ENCODE results near the gene FBXL19. TPM values are rescaled to one million over a fixed set of nuclear protein-coding genes. Genes with fewer than 3 reads are reported as not detected.
A peak's percentile ranks its signal among the peaks of the same experiment; 100 is the strongest.

FBXL19 gene
- total and polyA plus RNA-seq, 9 of the 15 experiments (the other 6 are each of a cell fraction or from before 2014, with no cell fraction given): 0.13 to 48.0 (median 13.5) TPM; not detected in 1

DNA sequence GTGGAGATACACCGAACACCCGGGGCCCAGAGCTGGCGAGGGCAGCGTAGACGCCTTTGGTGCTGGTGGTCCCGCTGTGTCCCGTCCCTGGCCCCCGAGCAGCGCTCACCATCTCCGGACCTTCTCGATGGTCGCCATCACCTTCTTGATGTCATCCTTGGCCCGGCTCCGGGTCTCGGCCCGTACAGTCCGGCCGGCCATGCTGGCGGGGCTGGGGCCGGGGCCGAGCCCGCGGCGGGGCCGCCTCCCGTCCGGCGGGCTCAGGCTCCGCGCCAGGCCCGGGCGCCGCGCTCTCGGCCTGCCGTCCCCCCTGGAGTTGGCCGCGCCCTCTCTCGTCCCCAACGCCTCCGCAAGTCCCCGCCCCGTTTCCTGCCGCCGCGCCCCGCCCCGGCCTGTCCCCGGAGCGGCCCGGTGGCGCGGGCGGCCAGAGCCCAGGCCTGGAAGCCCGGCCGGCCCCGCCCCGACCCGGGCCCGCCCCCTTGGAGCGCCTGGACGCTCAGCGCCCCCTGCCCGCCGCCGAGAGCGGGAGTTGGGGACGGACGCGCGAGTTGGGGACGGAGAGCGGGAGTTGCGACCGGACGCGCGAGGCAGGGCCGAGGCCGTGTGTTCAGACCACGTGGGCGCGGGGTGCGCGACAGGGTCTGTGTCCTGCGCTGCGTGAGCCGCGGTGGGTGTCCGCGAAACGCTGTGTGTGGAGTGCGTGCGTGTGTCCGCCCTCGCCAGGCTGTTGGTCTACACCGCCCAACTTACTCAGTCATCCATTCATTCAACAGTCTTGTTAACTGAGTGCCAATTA, 29.4 kb upstream of the FBXL19 start, which contains the start of gene BCL7C:
BCL7C (minus strand) TSS at position 334 of the 796 bp plus-strand sequence; CDS start at position 201, 133 bp downstream.
- ChIA-PET POLR2A (interaction anchor here (1.2 kb wide), 1 partner anchor 11 kb away, joined by 3 read pairs; no protein-coding TSS in a partner anchor), CTCF (ENCODE audit: low intra/inter-chr PET ratio) (interaction anchor here (1.5 kb wide), 1 partner anchor 49 kb away, joined by 7 read pairs; no protein-coding TSS in a partner anchor)
- Histone ChIP-seq H3K27ac (ENCODE audit: extremely low read depth, low read depth, low read length) (peak within 1 kb of the TSS; percentile 90), H3K4me1 (replicated peaks in 1 of 2; ENCODE audit: control insufficient read depth in 2 of 2, insufficient read depth in 2 of 2, low read length in 2 of 2) (peaks cover 35 to 47% of the 10 kb centered on the region in 2 experiments), H3K9me1 (ENCODE audit: control insufficient read depth, insufficient read depth, low read length) (no peaks in the 10 kb centered on the region), H3K4me2 (ENCODE audit: insufficient read depth, low read length) (peak within 1 kb of the TSS; percentile 91), H3K36me3 (ENCODE audit: control insufficient read depth, insufficient read depth, low read length) (peaks cover 31% of the 10 kb centered on the region; the same call in 2 of the 3 replicates), H2AFZ (ENCODE audit: low read depth, low read length) (peak within 1 kb of the TSS; percentile 90), H3K27me3 (ENCODE audit: control insufficient read depth in 2 of 2, insufficient read depth in 2 of 2, low read length in 2 of 2) (no peaks in the 10 kb centered on the region), H3K9me3 (replicated peaks; ENCODE audit: control insufficient read depth, insufficient read depth, low read depth, low read length) (no peaks in the 10 kb centered on the region), H3K9ac (ENCODE audit: insufficient read depth in 1 of 2, low read depth in 2 of 2, low read length in 2 of 2) (peak within 1 kb of the TSS; percentile 90 to 100), H3K4me3 (peak within 1 kb of the TSS; percentile 67), H4K20me1 (replicated peaks; ENCODE audit: control insufficient read depth, insufficient read depth, low read length) (no peaks in the 10 kb centered on the region), H3K79me2 (ENCODE audit: control insufficient read depth, insufficient read depth, low read length) (peaks cover 22% of the 10 kb centered on the region)
- in situ Hi-C loops (cut with MboI): no loop called here
- peak; percentile 91 to 95 (median 92) for DNase-seq (ENCODE audit: extremely low read depth in 1 of 4, low spot score in 3 of 4)
- no TSS peak for BruUV-seq (replicated peaks)
- intact Hi-C loops (cut with micrococcal nuclease): loop anchor here (1.0 to 2.0 kb wide), 3 partner anchors 19 to 49 kb away; no protein-coding TSS in a partner anchor
- under 1% methylated on average over 31 of the region's 97 CpGs for WGBS (ENCODE audit: insufficient coverage, low coverage, missing lambda C conversion rate)
- no peak for FAIRE-seq
- ATAC-seq: peak; percentile 86
- TF ChIP-seq TEAD4 (IDR thresholded peaks at IDR 0.05; ENCODE audit: low read length): no peak
- TF ChIP-seq TEAD4 (CRISPR knock-in tag; IDR thresholded peaks at IDR 0.05; ENCODE audit: borderline replicate concordance): peak; percentile 94; the same call in 1 of the 2 replicates
- TF ChIP-seq ZNF583 (CRISPR knock-in tag; IDR thresholded peaks at IDR 0.05): peak; percentile 78; the same call in 1 of the 2 replicates
- TF ChIP-seq NCOA2 (IDR thresholded peaks at IDR 0.05; ENCODE audit: partially characterized antibody in 2 of 2): no peak
- TF ChIP-seq, protein P1, sequence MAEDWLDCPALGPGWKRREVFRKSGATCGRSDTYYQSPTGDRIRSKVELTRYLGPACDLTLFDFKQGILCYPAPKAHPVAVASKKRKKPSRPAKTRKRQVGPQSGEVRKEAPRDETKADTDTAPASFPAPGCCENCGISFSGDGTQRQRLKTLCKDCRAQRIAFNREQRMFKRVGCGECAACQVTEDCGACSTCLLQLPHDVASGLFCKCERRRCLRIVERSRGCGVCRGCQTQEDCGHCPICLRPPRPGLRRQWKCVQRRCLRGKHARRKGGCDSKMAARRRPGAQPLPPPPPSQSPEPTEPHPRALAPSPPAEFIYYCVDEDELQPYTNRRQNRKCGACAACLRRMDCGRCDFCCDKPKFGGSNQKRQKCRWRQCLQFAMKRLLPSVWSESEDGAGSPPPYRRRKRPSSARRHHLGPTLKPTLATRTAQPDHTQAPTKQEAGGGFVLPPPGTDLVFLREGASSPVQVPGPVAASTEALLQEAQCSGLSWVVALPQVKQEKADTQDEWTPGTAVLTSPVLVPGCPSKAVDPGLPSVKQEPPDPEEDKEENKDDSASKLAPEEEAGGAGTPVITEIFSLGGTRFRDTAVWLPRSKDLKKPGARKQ (CRISPR knock-in tag; IDR thresholded peaks at IDR 0.05): no peak
- TF ChIP-seq, protein P2, sequence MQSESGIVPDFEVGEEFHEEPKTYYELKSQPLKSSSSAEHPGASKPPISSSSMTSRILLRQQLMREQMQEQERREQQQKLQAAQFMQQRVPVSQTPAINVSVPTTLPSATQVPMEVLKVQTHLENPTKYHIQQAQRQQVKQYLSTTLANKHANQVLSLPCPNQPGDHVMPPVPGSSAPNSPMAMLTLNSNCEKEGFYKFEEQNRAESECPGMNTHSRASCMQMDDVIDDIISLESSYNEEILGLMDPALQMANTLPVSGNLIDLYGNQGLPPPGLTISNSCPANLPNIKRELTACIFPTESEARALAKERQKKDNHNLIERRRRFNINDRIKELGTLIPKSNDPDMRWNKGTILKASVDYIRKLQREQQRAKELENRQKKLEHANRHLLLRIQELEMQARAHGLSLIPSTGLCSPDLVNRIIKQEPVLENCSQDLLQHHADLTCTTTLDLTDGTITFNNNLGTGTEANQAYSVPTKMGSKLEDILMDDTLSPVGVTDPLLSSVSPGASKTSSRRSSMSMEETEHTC (IDR thresholded peaks at IDR 0.05): no peak
- TF ChIP-seq, protein P3, sequence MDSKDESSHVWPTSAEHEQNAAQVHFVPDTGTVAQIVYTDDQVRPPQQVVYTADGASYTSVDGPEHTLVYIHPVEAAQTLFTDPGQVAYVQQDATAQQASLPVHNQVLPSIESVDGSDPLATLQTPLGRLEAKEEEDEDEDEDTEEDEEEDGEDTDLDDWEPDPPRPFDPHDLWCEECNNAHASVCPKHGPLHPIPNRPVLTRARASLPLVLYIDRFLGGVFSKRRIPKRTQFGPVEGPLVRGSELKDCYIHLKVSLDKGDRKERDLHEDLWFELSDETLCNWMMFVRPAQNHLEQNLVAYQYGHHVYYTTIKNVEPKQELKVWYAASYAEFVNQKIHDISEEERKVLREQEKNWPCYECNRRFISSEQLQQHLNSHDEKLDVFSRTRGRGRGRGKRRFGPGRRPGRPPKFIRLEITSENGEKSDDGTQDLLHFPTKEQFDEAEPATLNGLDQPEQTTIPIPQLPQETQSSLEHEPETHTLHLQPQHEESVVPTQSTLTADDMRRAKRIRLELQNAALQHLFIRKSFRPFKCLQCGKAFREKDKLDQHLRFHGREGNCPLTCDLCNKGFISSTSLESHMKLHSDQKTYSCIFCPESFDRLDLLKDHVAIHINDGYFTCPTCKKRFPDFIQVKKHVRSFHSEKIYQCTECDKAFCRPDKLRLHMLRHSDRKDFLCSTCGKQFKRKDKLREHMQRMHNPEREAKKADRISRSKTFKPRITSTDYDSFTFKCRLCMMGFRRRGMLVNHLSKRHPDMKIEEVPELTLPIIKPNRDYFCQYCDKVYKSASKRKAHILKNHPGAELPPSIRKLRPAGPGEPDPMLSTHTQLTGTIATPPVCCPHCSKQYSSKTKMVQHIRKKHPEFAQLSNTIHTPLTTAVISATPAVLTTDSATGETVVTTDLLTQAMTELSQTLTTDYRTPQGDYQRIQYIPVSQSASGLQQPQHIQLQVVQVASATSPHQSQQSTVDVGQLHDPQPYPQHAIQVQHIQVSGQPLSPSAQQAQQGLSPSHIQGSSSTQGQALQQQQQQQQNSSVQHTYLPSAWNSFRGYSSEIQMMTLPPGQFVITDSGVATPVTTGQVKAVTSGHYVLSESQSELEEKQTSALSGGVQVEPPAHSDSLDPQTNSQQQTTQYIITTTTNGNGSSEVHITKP (IDR thresholded peaks at IDR 0.05; ENCODE audit: partially characterized antibody): no peak
- TF ChIP-seq KAT2B (IDR thresholded peaks at IDR 0.05; ENCODE audit: low read depth, low read length): no peak
- TF ChIP-seq, protein P4, sequence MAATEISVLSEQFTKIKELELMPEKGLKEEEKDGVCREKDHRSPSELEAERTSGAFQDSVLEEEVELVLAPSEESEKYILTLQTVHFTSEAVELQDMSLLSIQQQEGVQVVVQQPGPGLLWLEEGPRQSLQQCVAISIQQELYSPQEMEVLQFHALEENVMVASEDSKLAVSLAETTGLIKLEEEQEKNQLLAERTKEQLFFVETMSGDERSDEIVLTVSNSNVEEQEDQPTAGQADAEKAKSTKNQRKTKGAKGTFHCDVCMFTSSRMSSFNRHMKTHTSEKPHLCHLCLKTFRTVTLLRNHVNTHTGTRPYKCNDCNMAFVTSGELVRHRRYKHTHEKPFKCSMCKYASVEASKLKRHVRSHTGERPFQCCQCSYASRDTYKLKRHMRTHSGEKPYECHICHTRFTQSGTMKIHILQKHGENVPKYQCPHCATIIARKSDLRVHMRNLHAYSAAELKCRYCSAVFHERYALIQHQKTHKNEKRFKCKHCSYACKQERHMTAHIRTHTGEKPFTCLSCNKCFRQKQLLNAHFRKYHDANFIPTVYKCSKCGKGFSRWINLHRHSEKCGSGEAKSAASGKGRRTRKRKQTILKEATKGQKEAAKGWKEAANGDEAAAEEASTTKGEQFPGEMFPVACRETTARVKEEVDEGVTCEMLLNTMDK (IDR thresholded peaks at IDR 0.05; ENCODE audit: borderline replicate concordance, insufficient read depth, low read depth, low read length, poor library complexity, severe bottlenecking): peak; percentile 96
- no peak for TF ChIP-seq FUS (optimal IDR thresholded peaks at IDR 0.05; ENCODE audit: low read depth, low read length)
- 0 out of 2 replicates have a peak, but pooled peaks have one; percentile 28 for TF ChIP-seq OTX1 (CRISPR knock-in tag; IDR thresholded peaks at IDR 0.05)

Measured in K562 (cell line).